GM12873 (cell line): ENCODE results near the gene LIPI.

Source experiments
- TF ChIP-seq, protein P1 (sequence below): IDR thresholded peaks from 2 replicates; pipeline ENCODE4 v1.5.1; 2012; ENCODE audit warnings: low read depth, mild to moderate bottlenecking, moderate library complexity, low read length, control low read depth; ENCODE audit not compliant: insufficient read depth; ENCODE audit errors: missing control alignments

LIPI gene

DNA sequence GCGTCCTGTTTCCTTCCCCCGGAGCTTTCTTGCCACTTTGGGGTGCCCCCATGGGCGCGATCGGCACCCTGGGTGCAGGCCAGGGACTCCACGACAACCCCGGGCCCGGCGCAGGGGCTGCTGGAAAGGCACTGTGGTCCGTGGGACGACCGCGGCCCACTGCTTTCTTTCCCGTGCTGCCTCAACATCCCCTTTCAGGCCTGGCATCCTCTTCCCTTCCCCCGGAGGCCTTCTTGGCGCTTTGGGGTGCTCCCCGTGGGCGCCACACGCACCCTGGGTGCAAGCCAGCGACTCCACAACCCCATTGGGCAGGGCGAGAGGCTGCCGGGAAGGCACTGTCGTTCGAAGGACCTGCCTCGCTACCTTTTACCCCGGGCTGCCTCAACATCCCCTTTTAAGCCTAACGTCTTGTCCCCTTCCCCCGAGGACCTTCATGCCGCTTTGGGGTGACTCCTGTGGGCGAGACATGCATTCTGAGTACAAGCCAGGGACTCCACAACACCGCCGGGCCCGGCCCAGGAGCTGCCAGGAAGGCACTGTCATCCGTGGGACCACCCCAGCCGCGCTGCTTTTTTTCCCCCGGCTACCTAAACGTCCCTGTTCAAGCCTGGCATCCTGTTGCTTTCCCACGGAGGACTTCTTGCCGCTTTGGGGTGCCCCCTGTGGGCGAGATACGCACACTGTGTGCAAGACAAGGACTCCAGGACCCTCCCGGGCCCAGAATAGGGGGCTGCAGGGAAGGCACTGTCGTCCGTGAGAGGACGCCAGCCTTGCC is 137.8 kb downstream of the LIPI start:
- TF ChIP-seq, protein P1, sequence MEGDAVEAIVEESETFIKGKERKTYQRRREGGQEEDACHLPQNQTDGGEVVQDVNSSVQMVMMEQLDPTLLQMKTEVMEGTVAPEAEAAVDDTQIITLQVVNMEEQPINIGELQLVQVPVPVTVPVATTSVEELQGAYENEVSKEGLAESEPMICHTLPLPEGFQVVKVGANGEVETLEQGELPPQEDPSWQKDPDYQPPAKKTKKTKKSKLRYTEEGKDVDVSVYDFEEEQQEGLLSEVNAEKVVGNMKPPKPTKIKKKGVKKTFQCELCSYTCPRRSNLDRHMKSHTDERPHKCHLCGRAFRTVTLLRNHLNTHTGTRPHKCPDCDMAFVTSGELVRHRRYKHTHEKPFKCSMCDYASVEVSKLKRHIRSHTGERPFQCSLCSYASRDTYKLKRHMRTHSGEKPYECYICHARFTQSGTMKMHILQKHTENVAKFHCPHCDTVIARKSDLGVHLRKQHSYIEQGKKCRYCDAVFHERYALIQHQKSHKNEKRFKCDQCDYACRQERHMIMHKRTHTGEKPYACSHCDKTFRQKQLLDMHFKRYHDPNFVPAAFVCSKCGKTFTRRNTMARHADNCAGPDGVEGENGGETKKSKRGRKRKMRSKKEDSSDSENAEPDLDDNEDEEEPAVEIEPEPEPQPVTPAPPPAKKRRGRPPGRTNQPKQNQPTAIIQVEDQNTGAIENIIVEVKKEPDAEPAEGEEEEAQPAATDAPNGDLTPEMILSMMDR = no peak

DNA sequence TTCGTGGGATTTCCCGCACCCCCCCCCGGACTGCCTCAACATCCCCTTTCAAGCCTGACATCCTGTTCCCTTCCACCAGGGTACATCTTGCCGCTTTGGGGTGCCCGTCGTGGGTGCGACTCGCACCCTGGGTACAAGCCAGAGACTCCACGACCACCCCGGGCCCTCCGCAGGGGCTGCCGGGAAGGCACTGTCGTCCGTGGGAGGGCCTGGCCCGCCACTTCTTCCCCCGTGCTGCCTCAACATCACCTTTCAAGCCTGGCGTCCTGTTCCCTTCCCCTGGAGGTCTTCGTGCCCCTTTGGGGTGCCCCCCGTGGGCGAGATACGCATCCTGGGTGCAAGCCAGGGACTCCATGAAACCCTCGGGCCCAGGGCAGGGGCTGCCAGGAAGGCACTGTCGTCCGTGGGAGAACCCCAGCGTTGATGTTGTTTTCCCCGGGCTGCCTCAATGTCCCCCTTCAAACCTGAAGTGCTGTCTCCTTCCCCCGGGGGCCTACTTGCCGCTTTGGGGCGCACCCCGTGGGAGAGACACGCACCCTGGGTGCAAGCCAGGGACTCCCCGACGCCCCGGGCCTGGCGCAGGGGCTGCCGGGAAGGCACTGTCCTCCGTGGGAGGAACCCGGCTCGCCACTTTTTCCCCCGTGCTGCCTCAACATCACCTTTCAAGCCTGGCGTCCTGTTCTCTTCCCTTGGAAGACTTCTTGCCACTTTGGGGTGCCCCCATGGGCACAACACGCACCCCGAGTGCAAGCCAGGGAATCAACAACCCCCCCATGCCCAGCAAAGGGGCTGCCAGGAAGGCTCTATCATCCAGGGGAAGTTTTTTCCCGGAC is 138.6 kb downstream of the LIPI start:
- TF ChIP-seq, protein P1 = no peak

DNA sequence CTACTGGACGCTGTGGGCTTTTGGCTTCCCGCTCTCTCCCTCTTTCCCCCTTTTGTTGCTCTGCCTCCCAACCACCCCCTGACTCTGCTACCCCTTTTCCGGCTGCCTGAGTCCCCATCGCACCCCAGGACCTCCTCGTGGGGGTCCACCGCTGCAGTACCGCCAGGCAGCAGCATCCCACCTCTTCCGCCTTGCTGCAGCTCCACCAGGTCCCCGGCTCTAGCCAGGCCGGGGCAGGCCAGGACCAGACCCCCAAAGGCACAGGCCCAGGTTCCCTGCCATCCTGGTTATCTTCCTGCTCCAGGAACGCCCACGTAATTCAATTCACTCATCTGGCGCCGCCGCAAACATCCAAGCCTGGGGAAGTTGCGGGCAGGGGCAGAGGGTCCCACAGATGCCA is 139.8 kb downstream of the LIPI start:
- TF ChIP-seq, protein P1 = no peak

DNA sequence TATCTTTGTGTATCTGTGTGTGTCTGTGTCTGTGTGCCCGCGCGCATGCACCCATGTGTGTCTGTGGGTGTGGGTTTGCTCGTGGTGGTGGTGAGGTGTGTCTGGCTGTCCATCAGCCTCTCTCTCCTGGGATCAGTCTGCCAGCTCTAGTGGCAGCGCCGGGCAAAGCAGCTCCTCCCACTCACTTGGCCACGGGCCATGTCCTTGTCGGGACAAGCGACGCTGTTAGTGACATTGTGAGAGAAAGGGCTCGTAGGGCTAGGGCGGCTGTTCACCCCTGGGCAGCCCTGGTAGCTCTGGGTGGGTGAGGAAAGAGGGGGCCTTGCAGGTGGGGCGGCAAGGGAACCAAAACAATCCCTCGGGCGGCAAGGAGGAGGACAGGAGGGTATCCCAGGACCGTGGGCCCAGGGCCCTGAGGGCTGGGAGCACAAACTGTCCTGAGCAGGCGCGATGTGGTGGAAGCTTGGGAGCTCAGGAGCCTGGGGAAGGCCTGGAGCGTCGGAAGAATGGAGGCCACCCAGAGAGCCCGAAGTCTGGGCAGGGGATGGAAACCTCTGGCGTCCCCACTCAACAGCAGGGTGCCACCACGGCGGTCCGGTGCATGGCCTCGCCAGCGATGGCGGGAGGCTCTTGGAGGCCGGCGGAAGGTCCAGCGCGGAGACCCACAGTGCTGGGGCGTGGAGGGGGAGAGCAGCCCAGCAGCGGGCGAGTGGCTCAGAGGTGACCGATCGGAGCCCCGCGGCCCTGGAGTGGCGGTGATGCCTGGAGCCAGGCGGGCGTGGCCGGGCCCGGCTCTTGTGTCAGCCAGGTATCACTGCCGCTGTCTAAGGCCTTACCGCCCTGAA is 140.5 kb downstream of the LIPI start:
- TF ChIP-seq, protein P1 = no peak

DNA sequence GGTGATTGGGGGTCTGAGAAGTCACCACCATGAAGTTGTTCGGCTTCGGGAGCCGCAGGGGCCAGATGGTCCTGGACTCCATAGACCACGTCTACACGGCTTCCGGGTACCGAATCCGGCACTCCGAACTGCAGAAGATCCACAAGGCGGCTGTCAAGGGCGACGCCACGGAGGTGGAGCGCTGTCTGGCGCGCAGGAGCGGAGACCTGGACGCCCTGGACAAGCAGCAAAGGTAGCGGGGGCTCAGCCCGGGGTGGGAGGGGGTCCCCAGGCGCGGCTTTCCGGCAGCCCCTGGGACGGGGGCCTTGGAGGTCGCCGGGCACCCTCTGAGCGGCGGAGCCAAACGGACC is 146.5 kb downstream of the LIPI start:
- TF ChIP-seq, protein P1 = no peak
